PC-9 (cell line): ENCODE results near the gene NXPH1. TPM values are rescaled to one million over a fixed set of nuclear protein-coding genes. Genes with fewer than 3 reads are reported as not detected.

Experiments
- BruUV-seq: library from RNA; stranded (reverse); fragments of 400-500 nt; replicated peaks from 2 replicates; lab custom pipeline; 2021; lab: Mats Ljungman, UMichigan
- CTCF ChIA-PET: fragments of 300-600 bp; sonication (Branson Sonifier 250); formaldehyde crosslinking; loops from one replicate; lab custom pipeline; 2022; ENCODE audit warnings: antibody characterized with exemption; lab: Charles Lee
- POLR2A ChIA-PET: fragments of 300-600 bp; sonication (Branson Sonifier 250); formaldehyde crosslinking; loops from one replicate; lab custom pipeline; 2022; ENCODE audit warnings: antibody characterized with exemption; ENCODE audit not compliant: unreplicated experiment; lab: Charles Lee
- DNase-seq, 2 experiments: peaks; one replicate each; pipeline versions ENCODE4 v3.0.0 to v3.0.0-alpha.2; 2015 to 2022; ENCODE audit warnings: mixed read lengths in 1 of 2
- H2AFZ ChIP-seq: fragments of 200-600 bp; sonication (generic); 2 replicates; pipeline ENCODE4 v1.8.1; 2017; ENCODE audit warnings: antibody characterized with exemption
- H3F3A ChIP-seq: fragments of 200-600 bp; sonication (generic); 2 replicates; pipeline ENCODE4 v1.8.1; 2017; ENCODE audit warnings: antibody characterized with exemption, mild to moderate bottlenecking, low read depth; ENCODE audit not compliant: insufficient read depth
- H3K27ac ChIP-seq: fragments of 200-600 bp; sonication (generic); 2 replicates; pipeline ENCODE4 v1.6.1; 2016; ENCODE audit warnings: mixed run types
- H3K27me3 ChIP-seq: fragments of 200-600 bp; sonication (generic); 2 replicates; pipeline ENCODE4 v1.6.1; 2016; ENCODE audit warnings: low read depth, mixed run types; ENCODE audit not compliant: insufficient read depth
- H3K36me3 ChIP-seq: fragments of 200-600 bp; sonication (generic); 2 replicates; pipeline ENCODE4 v1.6.1; 2016; ENCODE audit warnings: low read depth, mixed run types
- H3K4me1 ChIP-seq: fragments of 200-600 bp; sonication (generic); replicated peaks from 2 replicates; pipeline ENCODE4 v1.6.1; 2016; ENCODE audit warnings: mixed run types; ENCODE audit not compliant: insufficient read depth
- H3K4me2 ChIP-seq: fragments of 200-600 bp; sonication (generic); 2 replicates; pipeline ENCODE4 v1.6.1; 2017; ENCODE audit warnings: mixed run types
- H3K4me3 ChIP-seq: fragments of 200-600 bp; sonication (generic); 2 replicates; pipeline ENCODE4 v1.6.1; 2016; ENCODE audit warnings: mixed run types
- H3K79me2 ChIP-seq: fragments of 200-600 bp; sonication (generic); 2 replicates; pipeline ENCODE4 v1.6.1; 2017; ENCODE audit warnings: low read depth, mixed run types
- H3K9me2 ChIP-seq: fragments of 200-600 bp; sonication (generic); 2 replicates; pipeline ENCODE4 v1.8.1; 2017; ENCODE audit warnings: mild to moderate bottlenecking; ENCODE audit not compliant: insufficient read depth
- H3K9me3 ChIP-seq: fragments of 200-600 bp; sonication (generic); 2 replicates; pipeline ENCODE4 v1.8.1; 2016; ENCODE audit warnings: low read depth; ENCODE audit not compliant: insufficient read depth
- H4K20me1 ChIP-seq: fragments of 200-600 bp; sonication (generic); 2 replicates; pipeline ENCODE4 v1.8.1; 2017; ENCODE audit not compliant: insufficient read depth
- CTCF ChIP-seq: fragments of 200-600 bp; sonication (generic); conservative IDR thresholded peaks from 2 replicates; pipeline ENCODE4 v1.6.1; 2017; ENCODE audit warnings: mixed run types, antibody characterized with exemption, mild to moderate bottlenecking, moderate library complexity
- EZH2 ChIP-seq: fragments of 200-600 bp; sonication (generic); IDR thresholded peaks from 2 replicates; pipeline ENCODE4 v1.8.0; 2017; ENCODE audit warnings: antibody characterized with exemption, low read depth
- intact Hi-C: fragments of 100-400 bp; cut with micrococcal nuclease; formaldehyde crosslinking; loops from one replicate; pipeline ENCODE4 v1.10.0; 2022; ENCODE audit not compliant: unreplicated experiment
- total RNA-seq: library from RNA; stranded (reverse); gene quantifications from 2 replicates; pipeline ENCODE4 v1.2.3, GENCODE V29; 2021

NXPH1 gene
- total RNA-seq, 1 experiment from 2014 or later = not detected

- H2AFZ ChIP-seq = no peak overlapping the region
- no peaks in the 10 kb centered on the region for H3K27me3 ChIP-seq
- H4K20me1 ChIP-seq = no peaks in the 10 kb centered on the region
- BruUV-seq = no TSS peak
- TF ChIP-seq CTCF = no peak
- TF ChIP-seq EZH2 = no peak
- DNase-seq = no peak
- no peak overlapping the region for H3K27ac ChIP-seq
- intact Hi-C loops = no loop called here
- ChIA-PET POLR2A (no interaction called here), CTCF (no interaction called here)
- H3K79me2 ChIP-seq = no peaks in the 10 kb centered on the region
- H3F3A ChIP-seq = no peaks in the 10 kb centered on the region
- H3K9me3 ChIP-seq = no peaks in the 10 kb centered on the region
- no peaks in the 10 kb centered on the region for H3K4me1 ChIP-seq
- no peaks in the 10 kb centered on the region for H3K9me2 ChIP-seq
- no peak overlapping the region for H3K4me3 ChIP-seq
- no peaks in the 10 kb centered on the region for H3K36me3 ChIP-seq
- no peak overlapping the region for H3K4me2 ChIP-seq
Observed at GRCh38 chr7:8669501-8669851, 236.1 kb downstream of the NXPH1 start.

GRCh38 chr7:8684426-8684825 is 251.0 kb downstream of the NXPH1 start:
- no peak for DNase-seq
- Histone ChIP-seq H3K36me3 (no peaks in the 10 kb centered on the region), H3K9me3 (no peaks in the 10 kb centered on the region), H3F3A (no peaks in the 10 kb centered on the region), H3K4me2 (no peak overlapping the region), H3K9me2 (no peaks in the 10 kb centered on the region; the same call in 1 of the 2 replicates), H3K4me1 (no peaks in the 10 kb centered on the region), H3K79me2 (no peaks in the 10 kb centered on the region), H2AFZ (no peak overlapping the region), H3K27ac (no peak overlapping the region), H4K20me1 (no peaks in the 10 kb centered on the region), H3K27me3 (no peaks in the 10 kb centered on the region), H3K4me3 (no peak overlapping the region)
- BruUV-seq = no TSS peak
- ChIA-PET POLR2A (no interaction called here), CTCF (no interaction called here)
- no peak for TF ChIP-seq EZH2
- TF ChIP-seq CTCF = no peak
- intact Hi-C loops = no loop called here

- H3K27ac ChIP-seq = no peak overlapping the region
- H3K9me3 ChIP-seq = no peaks in the 10 kb centered on the region
- no peak for TF ChIP-seq EZH2
- no peaks in the 10 kb centered on the region for H3K9me2 ChIP-seq
- BruUV-seq = no TSS peak
- no peak overlapping the region for H3K4me2 ChIP-seq
- intact Hi-C loops = no loop called here
- no peaks in the 10 kb centered on the region for H3K27me3 ChIP-seq
- no peak overlapping the region for H3K4me3 ChIP-seq
- no peaks in the 10 kb centered on the region for H4K20me1 ChIP-seq
- H3K4me1 ChIP-seq = no peaks in the 10 kb centered on the region
- CTCF ChIA-PET = no interaction called here
- H3F3A ChIP-seq = no peaks in the 10 kb centered on the region
- no peaks in the 10 kb centered on the region for H3K79me2 ChIP-seq
- 0 out of 2 replicates have a peak overlapping the region, but pooled peaks have one; percentile 4 for H2AFZ ChIP-seq
- no peak for DNase-seq
- POLR2A ChIA-PET = no interaction called here
- H3K36me3 ChIP-seq = no peaks in the 10 kb centered on the region
Observed at GRCh38 chr7:8699875-8700624, 266.6 kb downstream of the NXPH1 start.
